ENCODE data around the gene ENTPD3. TPM values are rescaled to one million over a fixed set of nuclear protein-coding genes. Genes with fewer than 3 reads are reported as not detected.

The ENTPD3 gene
- total and polyA plus RNA-seq, 2 donors = 4.1 to 8.5 TPM

- 95% methylated on average over 8 of the region's 8 CpGs for WGBS
- DNase-seq (ENCODE audit: extremely low spot score) = no peak
- Histone ChIP-seq H3K4me3 (ENCODE audit: low read depth, low read length) (no peak overlapping the region), H3K27ac (ENCODE audit: low read depth) (no peak overlapping the region), H3K4me1 (ENCODE audit: insufficient read depth) (no peaks in the 10 kb centered on the region), H3K36me3 (ENCODE audit: insufficient read depth) (no peaks in the 10 kb centered on the region)
Measured at GRCh38 chr3:40427045-40427669, 40.2 kb downstream of the ENTPD3 start.

DNA sequence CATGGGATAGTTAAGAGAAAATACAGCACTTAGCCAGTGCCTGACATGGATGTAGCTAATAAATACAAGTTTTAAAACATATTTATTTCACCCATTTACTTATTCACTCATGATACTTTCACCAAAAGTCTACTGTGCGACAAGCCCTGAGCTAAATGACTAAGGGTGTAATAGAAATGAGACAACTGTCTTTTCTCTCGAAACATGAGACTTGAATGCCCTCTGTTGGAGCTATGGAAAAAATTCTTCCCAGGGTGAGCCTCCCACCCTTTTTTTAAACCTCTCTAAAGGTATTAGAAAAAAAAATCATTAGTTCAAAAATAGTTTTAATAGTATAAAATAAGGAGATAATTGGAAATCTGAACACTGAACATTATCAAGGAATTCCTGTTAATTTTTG, 45.8 kb downstream of the ENTPD3 start:
- no peak for DNase-seq (ENCODE audit: extremely low spot score)
- Histone ChIP-seq H3K36me3 (ENCODE audit: insufficient read depth) (peaks cover 3% of the 10 kb centered on the region), H3K4me3 (ENCODE audit: low read depth, low read length) (no peak overlapping the region), H3K27ac (ENCODE audit: low read depth) (no peak overlapping the region), H3K4me1 (ENCODE audit: insufficient read depth) (no peaks in the 10 kb centered on the region)
- WGBS = 68% methylated on average over 2 of the region's 2 CpGs

- no peak overlapping the region for H3K27ac ChIP-seq (ENCODE audit: low read depth)
- H3K36me3 ChIP-seq (ENCODE audit: insufficient read depth) = peaks cover 3% of the 10 kb centered on the region
- no peak overlapping the region for H3K4me3 ChIP-seq (ENCODE audit: low read depth, low read length)
- 65% methylated on average over 5 of the region's 5 CpGs for WGBS
- DNase-seq (ENCODE audit: extremely low spot score) = no peak
- no peaks in the 10 kb centered on the region for H3K4me1 ChIP-seq (ENCODE audit: insufficient read depth)
Measured at GRCh38 chr3:40437889-40438288, 50.9 kb downstream of the ENTPD3 start.

- DNase-seq (ENCODE audit: extremely low spot score) = no peak
- no peaks in the 10 kb centered on the region for H3K4me1 ChIP-seq (ENCODE audit: insufficient read depth)
- no peak overlapping the region for H3K4me3 ChIP-seq (ENCODE audit: low read depth, low read length)
- H3K27ac ChIP-seq (ENCODE audit: low read depth) = no peak overlapping the region
- 87% methylated on average over 9 of the region's 9 CpGs for WGBS
- H3K36me3 ChIP-seq (ENCODE audit: insufficient read depth) = no peaks in the 10 kb centered on the region
Measured at GRCh38 chr3:40445062-40445461, 58.1 kb downstream of the ENTPD3 start.

- H3K4me1 ChIP-seq (ENCODE audit: insufficient read depth) = no peaks in the 10 kb centered on the region
- no peak for DNase-seq (ENCODE audit: extremely low spot score)
- H3K4me3 ChIP-seq (ENCODE audit: low read depth, low read length) = no peak overlapping the region
- whole genome bisulfite sequencing = 69% methylated on average over 4 of the region's 4 CpGs
- H3K36me3 ChIP-seq (ENCODE audit: insufficient read depth) = no peaks in the 10 kb centered on the region
- H3K27ac ChIP-seq (ENCODE audit: low read depth) = no peak overlapping the region
Measured at GRCh38 chr3:40445880-40446279, 58.9 kb downstream of the ENTPD3 start.

DNA sequence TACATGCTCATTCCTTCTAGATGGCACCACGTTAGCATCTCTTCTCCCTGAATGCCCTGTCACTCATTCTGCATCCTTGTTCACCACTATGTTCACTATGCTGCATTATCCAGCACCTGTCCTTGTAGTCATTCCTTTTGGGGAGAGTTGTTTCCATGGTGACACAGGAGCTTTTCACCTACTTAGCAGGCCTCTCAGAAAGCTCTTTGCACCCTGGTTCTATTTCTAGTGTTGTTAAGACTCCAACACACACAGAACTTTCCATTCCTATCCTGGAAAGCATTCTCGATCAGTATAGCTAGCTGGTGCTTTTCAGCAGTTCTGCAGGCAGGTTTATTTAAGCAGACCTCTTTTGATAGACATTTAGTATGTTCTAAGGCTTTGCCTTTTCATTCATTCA, 63.5 kb downstream of the ENTPD3 start:
- H3K4me1 ChIP-seq (ENCODE audit: insufficient read depth) = no peaks in the 10 kb centered on the region
- H3K36me3 ChIP-seq (ENCODE audit: insufficient read depth) = no peaks in the 10 kb centered on the region
- 82% methylated on average over 2 of the region's 2 CpGs for WGBS
- H3K27ac ChIP-seq (ENCODE audit: low read depth) = no peak overlapping the region
- no peak for DNase-seq (ENCODE audit: extremely low spot score)
- no peak overlapping the region for H3K4me3 ChIP-seq (ENCODE audit: low read depth, low read length)

DNA sequence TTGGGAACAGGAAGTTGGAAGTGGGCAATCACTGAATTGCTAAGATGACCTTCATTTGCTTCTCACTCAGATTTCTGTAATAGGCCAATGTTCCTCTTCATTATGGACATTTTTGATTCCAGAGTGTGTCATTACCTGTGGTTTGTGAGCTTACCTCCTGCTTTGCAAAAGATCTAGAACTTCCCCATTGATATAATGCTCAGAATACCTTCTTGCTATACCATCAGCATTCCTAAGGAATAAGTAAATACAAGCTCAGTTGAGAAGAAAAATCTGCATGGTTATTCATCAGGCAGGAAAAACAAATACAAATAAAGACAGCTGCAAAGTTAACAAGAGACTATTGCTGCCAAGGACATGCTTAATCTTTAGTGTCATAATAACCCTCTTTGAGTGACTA, 64.6 kb downstream of the ENTPD3 start:
- DNase-seq (ENCODE audit: extremely low spot score) = no peak
- no peak overlapping the region for H3K27ac ChIP-seq (ENCODE audit: low read depth)
- no peaks in the 10 kb centered on the region for H3K36me3 ChIP-seq (ENCODE audit: insufficient read depth)
- H3K4me1 ChIP-seq (ENCODE audit: insufficient read depth) = no peaks in the 10 kb centered on the region
- no peak overlapping the region for H3K4me3 ChIP-seq (ENCODE audit: low read depth, low read length)

DNA sequence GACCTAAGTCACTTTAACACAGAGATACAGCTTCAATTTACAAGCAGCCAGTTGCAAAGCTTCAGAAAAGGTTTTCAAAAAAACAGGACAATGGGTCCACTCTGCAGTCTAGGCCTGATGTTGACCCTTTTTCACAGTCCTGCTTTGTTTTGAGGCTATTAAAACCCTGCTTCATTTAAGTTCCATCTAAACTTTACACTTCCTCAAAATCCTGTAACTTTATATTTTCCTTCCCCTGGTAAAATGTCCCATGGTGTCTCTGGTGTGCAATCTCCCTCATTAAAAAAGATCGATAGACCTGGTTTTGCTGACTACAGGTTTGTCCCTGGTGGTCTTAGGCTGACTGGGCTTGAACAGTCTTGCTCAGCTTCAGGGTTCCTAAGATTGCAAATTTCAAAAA, 65.1 kb downstream of the ENTPD3 start:
- H3K4me1 ChIP-seq (ENCODE audit: insufficient read depth) = no peaks in the 10 kb centered on the region
- DNase-seq (ENCODE audit: extremely low spot score) = no peak
- no peak overlapping the region for H3K4me3 ChIP-seq (ENCODE audit: low read depth, low read length)
- WGBS = 77% methylated on average over 1 of the region's 1 CpG
- no peak overlapping the region for H3K27ac ChIP-seq (ENCODE audit: low read depth)
- H3K36me3 ChIP-seq (ENCODE audit: insufficient read depth) = no peaks in the 10 kb centered on the region

DNA sequence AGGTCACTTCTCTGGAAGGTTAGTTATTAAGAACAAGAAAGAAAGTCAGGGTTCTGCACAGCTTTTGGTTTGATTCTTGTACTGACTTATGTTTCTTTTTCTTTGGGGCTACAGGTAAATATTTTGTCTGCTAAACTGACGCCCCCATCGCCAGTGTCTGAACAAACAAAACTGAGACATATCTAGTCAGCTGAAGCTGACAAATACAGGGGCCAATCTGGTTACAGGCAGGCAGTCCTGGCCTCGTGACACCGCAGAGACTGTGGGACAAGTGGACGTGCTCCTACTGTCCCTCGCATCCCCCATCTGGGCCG, 65.5 kb downstream of the ENTPD3 start:
- Histone ChIP-seq H3K4me3 (ENCODE audit: low read depth, low read length) (peak overlapping the region; percentile 42), H3K4me1 (ENCODE audit: insufficient read depth) (no peaks in the 10 kb centered on the region), H3K27ac (ENCODE audit: low read depth) (peak overlapping the region; percentile 88), H3K36me3 (ENCODE audit: insufficient read depth) (no peaks in the 10 kb centered on the region)
- 9% methylated on average over 7 of the region's 7 CpGs for WGBS
- DNase-seq (ENCODE audit: extremely low spot score) = no peak

GRCh38 chr3:40452876-40453730, 66.1 kb downstream of the ENTPD3 start:
- H3K27ac ChIP-seq (ENCODE audit: low read depth) = peak overlapping the region; percentile 88
- peak; percentile 95 for DNase-seq (ENCODE audit: extremely low spot score)
- WGBS = under 1% methylated on average over 41 of the region's 41 CpGs
- H3K36me3 ChIP-seq (ENCODE audit: insufficient read depth) = no peaks in the 10 kb centered on the region
- H3K4me1 ChIP-seq (ENCODE audit: insufficient read depth) = no peaks in the 10 kb centered on the region
- peak overlapping the region; percentile 42 for H3K4me3 ChIP-seq (ENCODE audit: low read depth, low read length)

DNA sequence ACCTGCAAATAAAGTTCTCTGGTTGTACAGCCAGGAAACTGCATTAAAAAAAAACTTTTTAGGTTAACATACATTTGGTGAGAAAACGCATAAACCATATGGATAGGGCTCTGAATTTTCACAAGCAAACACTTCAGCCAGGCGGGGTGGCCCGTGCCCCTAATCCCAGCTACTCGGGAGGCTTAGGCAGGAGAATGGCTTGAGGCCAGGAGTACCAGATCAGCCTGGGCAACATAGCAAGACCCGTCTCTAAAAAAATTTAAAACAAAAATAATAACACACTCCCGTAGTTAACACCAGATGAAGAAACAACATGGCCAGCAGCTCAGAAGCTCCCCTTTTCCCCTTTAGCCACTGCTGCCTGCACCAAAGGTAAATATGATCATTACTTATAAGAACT, 66.9 kb downstream of the ENTPD3 start:
- no peaks in the 10 kb centered on the region for H3K4me1 ChIP-seq (ENCODE audit: insufficient read depth)
- H3K27ac ChIP-seq (ENCODE audit: low read depth) = no peak overlapping the region
- H3K4me3 ChIP-seq (ENCODE audit: low read depth, low read length) = no peak overlapping the region
- no peak for DNase-seq (ENCODE audit: extremely low spot score)
- WGBS = 24% methylated on average over 6 of the region's 6 CpGs
- H3K36me3 ChIP-seq (ENCODE audit: insufficient read depth) = no peaks in the 10 kb centered on the region

DNA sequence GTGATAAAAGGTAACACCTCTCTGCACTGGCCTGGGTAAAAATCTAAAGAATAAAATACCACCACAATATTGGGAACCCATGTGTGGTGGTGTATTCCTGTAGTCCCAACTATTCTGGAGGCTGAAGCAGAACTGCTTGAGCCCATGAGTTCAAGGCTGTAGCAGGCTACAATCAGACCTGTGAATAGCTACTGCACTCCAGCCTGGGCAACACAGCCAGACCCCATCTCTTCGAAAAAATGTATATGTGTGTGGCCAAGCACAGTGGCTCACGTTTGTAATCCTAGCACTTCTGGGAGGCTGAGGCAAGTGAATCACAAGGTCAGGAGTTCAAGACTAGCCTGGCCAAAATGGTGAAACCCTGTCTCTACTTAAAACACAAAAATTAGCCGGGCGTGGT, 68.3 kb downstream of the ENTPD3 start:
- no peak for DNase-seq (ENCODE audit: extremely low spot score)
- Histone ChIP-seq H3K4me1 (ENCODE audit: insufficient read depth) (no peaks in the 10 kb centered on the region), H3K36me3 (ENCODE audit: insufficient read depth) (no peaks in the 10 kb centered on the region), H3K4me3 (ENCODE audit: low read depth, low read length) (no peak overlapping the region), H3K27ac (ENCODE audit: low read depth) (no peak overlapping the region)
- 90% methylated on average over 4 of the region's 4 CpGs for WGBS

GRCh38 chr3:40456279-40456939, 69.4 kb downstream of the ENTPD3 start:
- H3K36me3 ChIP-seq (ENCODE audit: insufficient read depth) = no peaks in the 10 kb centered on the region
- no peak for DNase-seq (ENCODE audit: extremely low spot score)
- 46% methylated on average over 29 of the region's 29 CpGs for WGBS
- H3K4me3 ChIP-seq (ENCODE audit: low read depth, low read length) = peak overlapping the region; percentile 93
- H3K27ac ChIP-seq (ENCODE audit: low read depth) = no peak overlapping the region
- no peaks in the 10 kb centered on the region for H3K4me1 ChIP-seq (ENCODE audit: insufficient read depth)

Measured in urinary bladder (tissue), 4 donors.